ENCODE measurements around the gene PLCXD1. TPM values are rescaled to one million over a fixed set of nuclear protein-coding genes. Genes with fewer than 3 reads are reported as not detected.

The PLCXD1 gene
- total RNA-seq, 1 experiment from 2014 or later = 8.7 TPM

- no peaks in the 10 kb centered on the region for H4K20me1 ChIP-seq (ENCODE audit: insufficient read depth)
- no peaks in the 10 kb centered on the region for H3K4me1 ChIP-seq (replicated peaks; ENCODE audit: insufficient read depth)
- no peaks in the 10 kb centered on the region for H3K9me3 ChIP-seq (ENCODE audit: insufficient read depth, low read depth)
- H3K27me3 ChIP-seq (ENCODE audit: insufficient read depth, low read depth) = no peaks in the 10 kb centered on the region
- no peak overlapping the region for H3K27ac ChIP-seq
- no peaks in the 10 kb centered on the region for H3K9me2 ChIP-seq (ENCODE audit: insufficient read depth)
- DNase-seq = no peak
- intact Hi-C loops (cut with micrococcal nuclease; ENCODE audit: unreplicated experiment) = no loop called here
- TF ChIP-seq EZH2 (IDR thresholded peaks at IDR 0.05; ENCODE audit: low read depth) = no peak
- TF ChIP-seq CTCF (conservative IDR thresholded peaks at IDR 0.05) = no peak
- no peak overlapping the region for H3K4me2 ChIP-seq
- H3F3A ChIP-seq (ENCODE audit: insufficient read depth, low read depth) = no peaks in the 10 kb centered on the region
- POLR2A ChIA-PET (ENCODE audit: unreplicated experiment) = no interaction called here
- CTCF ChIA-PET = no interaction called here
- no peaks in the 10 kb centered on the region for H3K36me3 ChIP-seq (ENCODE audit: low read depth)
- no TSS peak for BruUV-seq (replicated peaks)
- no peak overlapping the region for H3K4me3 ChIP-seq
- no peaks in the 10 kb centered on the region for H3K79me2 ChIP-seq (ENCODE audit: low read depth)
- H2AFZ ChIP-seq = no peak overlapping the region
These were observed 63.3 kb downstream of the PLCXD1 start for GRCh38 chrX:344371-344901.

- Histone ChIP-seq H3K4me2 (no peak overlapping the region), H3K36me3 (ENCODE audit: low read depth) (no peaks in the 10 kb centered on the region), H4K20me1 (ENCODE audit: insufficient read depth) (no peaks in the 10 kb centered on the region), H3K9me3 (ENCODE audit: insufficient read depth, low read depth) (no peaks in the 10 kb centered on the region), H3K4me1 (replicated peaks; ENCODE audit: insufficient read depth) (no peaks in the 10 kb centered on the region), H3K79me2 (ENCODE audit: low read depth) (no peaks in the 10 kb centered on the region), H3K4me3 (no peak overlapping the region), H2AFZ (no peak overlapping the region), H3F3A (ENCODE audit: insufficient read depth, low read depth) (no peaks in the 10 kb centered on the region), H3K27ac (no peak overlapping the region), H3K9me2 (ENCODE audit: insufficient read depth) (no peaks in the 10 kb centered on the region), H3K27me3 (ENCODE audit: insufficient read depth, low read depth) (no peaks in the 10 kb centered on the region)
- ChIA-PET CTCF (no interaction called here), POLR2A (ENCODE audit: unreplicated experiment) (no interaction called here)
- intact Hi-C loops (cut with micrococcal nuclease; ENCODE audit: unreplicated experiment) = no loop called here
- BruUV-seq (replicated peaks) = no TSS peak
- TF ChIP-seq EZH2 (IDR thresholded peaks at IDR 0.05; ENCODE audit: low read depth) = no peak
- no peak for TF ChIP-seq CTCF (conservative IDR thresholded peaks at IDR 0.05)
- no peak for DNase-seq
These were observed 64.1 kb downstream of the PLCXD1 start for GRCh38 chrX:345020-345925.

- no TSS peak for BruUV-seq (replicated peaks)
- no peaks in the 10 kb centered on the region for H3K79me2 ChIP-seq (ENCODE audit: low read depth)
- no peak for DNase-seq
- no peak overlapping the region for H2AFZ ChIP-seq
- intact Hi-C loops (cut with micrococcal nuclease; ENCODE audit: unreplicated experiment) = no loop called here
- no peaks in the 10 kb centered on the region for H3K4me1 ChIP-seq (replicated peaks; ENCODE audit: insufficient read depth)
- no peak overlapping the region for H3K4me3 ChIP-seq
- no peak for TF ChIP-seq CTCF (conservative IDR thresholded peaks at IDR 0.05)
- no peak for TF ChIP-seq EZH2 (IDR thresholded peaks at IDR 0.05; ENCODE audit: low read depth)
- H3K36me3 ChIP-seq (ENCODE audit: low read depth) = no peaks in the 10 kb centered on the region
- no peaks in the 10 kb centered on the region for H3F3A ChIP-seq (ENCODE audit: insufficient read depth, low read depth)
- no peak overlapping the region for H3K4me2 ChIP-seq
- no peaks in the 10 kb centered on the region for H3K9me3 ChIP-seq (ENCODE audit: insufficient read depth, low read depth)
- H3K9me2 ChIP-seq (ENCODE audit: insufficient read depth) = no peaks in the 10 kb centered on the region
- ChIA-PET POLR2A (ENCODE audit: unreplicated experiment) (no interaction called here), CTCF (no interaction called here)
- H4K20me1 ChIP-seq (ENCODE audit: insufficient read depth) = no peaks in the 10 kb centered on the region
- no peaks in the 10 kb centered on the region for H3K27me3 ChIP-seq (ENCODE audit: insufficient read depth, low read depth)
- no peak overlapping the region for H3K27ac ChIP-seq
These were observed 65.0 kb downstream of the PLCXD1 start for GRCh38 chrX:346034-346813.
